ENCODE results near the gene OR14A16.

OR14A16 gene

GRCh38 chr1:247824023-247824422, at the start of gene OR14A16:
TSS of gene OR14A16 (minus strand) at chr1:247824119. CDS start at chr1:247815729, 8,390 bp downstream.
- no peak for DNase-seq (ENCODE audit: low spot score)

- no peak for DNase-seq (ENCODE audit: low spot score)
Measured at GRCh38 chr1:247865416-247865815, 41.5 kb upstream of the OR14A16 start.

- DNase-seq (ENCODE audit: low spot score), result no peak
Measured at GRCh38 chr1:247864644-247865043, 40.7 kb upstream of the OR14A16 start.

- DNase-seq (ENCODE audit: low spot score), result no peak
Measured at GRCh38 chr1:247862756-247863155, 38.8 kb upstream of the OR14A16 start.

GRCh38 chr1:247857985-247858619, 34.2 kb upstream of the OR14A16 start:
- no peak for DNase-seq (ENCODE audit: low spot score)

GRCh38 chr1:247857069-247857984, 33.4 kb upstream of the OR14A16 start, which contains the start of gene TRIM58:
TSS of gene TRIM58 (plus strand) at chr1:247857187. CDS start at chr1:247857247, 60 bp downstream.
- peak; percentile 20 for DNase-seq (ENCODE audit: low spot score)

- DNase-seq (ENCODE audit: low spot score), result no peak
Measured at GRCh38 chr1:247855911-247856310, 32.0 kb upstream of the OR14A16 start.

GRCh38 chr1:247854899-247855545, 31.1 kb upstream of the OR14A16 start:
- no peak for DNase-seq (ENCODE audit: low spot score)

GRCh38 chr1:247849616-247850015, 25.7 kb upstream of the OR14A16 start:
- no peak for DNase-seq (ENCODE audit: low spot score)

GRCh38 chr1:247848346-247848745, 24.4 kb upstream of the OR14A16 start:
- no peak for DNase-seq (ENCODE audit: low spot score)

GRCh38 chr1:247845693-247846017, 21.7 kb upstream of the OR14A16 start:
- no peak for DNase-seq (ENCODE audit: low spot score)

GRCh38 chr1:247845011-247845692, 21.2 kb upstream of the OR14A16 start:
- DNase-seq (ENCODE audit: low spot score), result no peak

- DNase-seq (ENCODE audit: low spot score), result no peak
Measured at GRCh38 chr1:247843411-247843810, 19.5 kb upstream of the OR14A16 start.

GRCh38 chr1:247841796-247842195, 17.9 kb upstream of the OR14A16 start, which contains the start of gene OR11L1:
TSS of gene OR11L1 (minus strand) at chr1:247841896. CDS start at chr1:247841896, 0 bp downstream.
- no peak for DNase-seq (ENCODE audit: low spot score)

- DNase-seq (ENCODE audit: low spot score), result no peak
Measured at GRCh38 chr1:247840818-247841217, 16.9 kb upstream of the OR14A16 start.

GRCh38 chr1:247833601-247834000, 9.7 kb upstream of the OR14A16 start:
- no peak for DNase-seq (ENCODE audit: low spot score)

- no peak for DNase-seq (ENCODE audit: low spot score)
Measured at GRCh38 chr1:247829656-247830055, 5.7 kb upstream of the OR14A16 start.

- no peak for DNase-seq (ENCODE audit: low spot score)
Measured at GRCh38 chr1:247825362-247825761, 1.4 kb upstream of the OR14A16 start.

- DNase-seq (ENCODE audit: low spot score), result no peak
Measured at GRCh38 chr1:247822060-247822459, 1.9 kb downstream of the OR14A16 start.

- DNase-seq (ENCODE audit: low spot score), result no peak
Measured at GRCh38 chr1:247812637-247813036, 11.3 kb downstream of the OR14A16 start.

GRCh38 chr1:247797518-247797917, 26.4 kb downstream of the OR14A16 start:
- DNase-seq (ENCODE audit: low spot score), result no peak

GRCh38 chr1:247769603-247770002, 54.3 kb downstream of the OR14A16 start:
- DNase-seq (ENCODE audit: low spot score), result no peak
